Chondrocyte (in vitro differentiated cells): ENCODE results near the gene EDEM2. TPM values are rescaled to one million over a fixed set of nuclear protein-coding genes. Genes with fewer than 3 reads are reported as not detected.
A peak's percentile ranks its signal among the peaks of the same experiment; 100 is the strongest.
"Not testable (repeated sequence)": the region's sequence is repeated elsewhere in the genome, so short reads cannot be mapped to it uniquely, and the experiment has no call there.

Experiments used
- DNase-seq: peaks from one replicate; pipeline ENCODE4 v3.0.0; 2021; ENCODE audit warnings: mixed read lengths, low spot score
- H3K27ac Mint-ChIP-seq: one replicate; pipeline ENCODE4 v1.8.0; 2021; ENCODE audit warnings: mild to moderate bottlenecking, moderate library complexity, mixed read lengths; ENCODE audit not compliant: unreplicated experiment
- H3K27me3 Mint-ChIP-seq: 2 replicates; pipeline ENCODE4 v1.8.0; 2021; ENCODE audit warnings: low read depth, mixed read lengths
- H3K36me3 Mint-ChIP-seq: 2 replicates; pipeline ENCODE4 v1.8.0; 2021; ENCODE audit warnings: low read depth, mixed read lengths
- H3K4me1 Mint-ChIP-seq: 2 replicates; pipeline ENCODE4 v1.8.0; 2021; ENCODE audit warnings: low read depth, mild to moderate bottlenecking, mixed read lengths
- H3K4me3 Mint-ChIP-seq: one replicate; pipeline ENCODE4 v1.8.0; 2021; ENCODE audit warnings: mild to moderate bottlenecking, moderate library complexity, mixed read lengths; ENCODE audit not compliant: unreplicated experiment
- H3K9me3 Mint-ChIP-seq: 2 replicates; pipeline ENCODE4 v1.8.0; 2021; ENCODE audit warnings: low read depth, mixed read lengths
- long read RNA-seq: library from polyadenylated mRNA; stranded (forward); transcript quantifications from one replicate; pipeline ENCODE4 v2.0.0, GENCODE V29; 2021
- total RNA-seq: library from RNA; stranded (reverse); gene quantifications from 3 replicates; pipeline ENCODE4 v1.2.1, GENCODE V29; 2021
- TF ChIP-seq, protein P1 (sequence below): fragments of 200-600 bp; sonication (generic); IDR thresholded peaks from 2 replicates; pipeline ENCODE4 v1.5.0; 2021; ENCODE audit warnings: antibody characterized with exemption, mild to moderate bottlenecking, moderate library complexity

The EDEM2 gene
- 21.0 to 25.5 TPM (median 22.4 TPM) in 3 replicates for total RNA-seq
- long read RNA-seq, transcript EDEM2-202 (11 exons, 1,919 nt), result major isoform, 48 of 82 reads
- long read RNA-seq, partial matches to known transcripts, result 2 of 82 reads
- long read RNA-seq, other reads (novel, unspliced or antisense), result 31 of 82 reads

DNA sequence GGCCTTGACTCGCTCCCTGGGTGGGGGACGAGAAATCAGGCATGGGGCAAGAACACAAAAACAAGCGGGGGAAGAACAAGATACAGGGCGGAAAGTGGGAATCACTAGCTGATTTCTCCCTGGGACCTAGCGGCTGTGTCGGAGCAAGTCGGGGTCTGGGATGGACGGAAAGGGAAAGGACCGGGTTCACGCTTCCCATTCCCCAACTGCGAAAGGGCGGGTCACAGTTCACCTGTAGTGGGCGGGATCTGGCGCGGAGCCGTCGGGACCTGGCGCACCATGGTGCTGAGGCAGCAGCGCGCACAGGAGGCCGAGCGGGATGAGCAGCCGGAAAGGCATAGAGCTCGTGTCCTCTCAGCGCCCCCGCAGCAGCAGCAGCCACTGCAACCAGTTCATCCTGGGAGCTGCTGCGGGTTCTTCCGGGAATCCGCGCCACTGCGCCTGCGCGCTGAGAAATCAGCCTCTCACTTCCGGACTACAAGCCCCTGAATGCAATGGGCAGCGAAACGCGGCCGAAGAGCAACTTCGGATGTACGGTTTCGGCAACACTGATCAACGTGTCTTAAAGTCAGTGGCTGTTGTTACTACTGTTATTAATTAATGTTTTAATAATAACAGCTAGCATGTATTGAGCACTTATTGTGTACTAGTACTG, at the start of gene EDEM2:
TSS of gene EDEM2 (minus strand) at position 417 of the 655 bp plus-strand sequence. CDS start at position 339, 78 bp downstream.
- TF ChIP-seq, protein P1, sequence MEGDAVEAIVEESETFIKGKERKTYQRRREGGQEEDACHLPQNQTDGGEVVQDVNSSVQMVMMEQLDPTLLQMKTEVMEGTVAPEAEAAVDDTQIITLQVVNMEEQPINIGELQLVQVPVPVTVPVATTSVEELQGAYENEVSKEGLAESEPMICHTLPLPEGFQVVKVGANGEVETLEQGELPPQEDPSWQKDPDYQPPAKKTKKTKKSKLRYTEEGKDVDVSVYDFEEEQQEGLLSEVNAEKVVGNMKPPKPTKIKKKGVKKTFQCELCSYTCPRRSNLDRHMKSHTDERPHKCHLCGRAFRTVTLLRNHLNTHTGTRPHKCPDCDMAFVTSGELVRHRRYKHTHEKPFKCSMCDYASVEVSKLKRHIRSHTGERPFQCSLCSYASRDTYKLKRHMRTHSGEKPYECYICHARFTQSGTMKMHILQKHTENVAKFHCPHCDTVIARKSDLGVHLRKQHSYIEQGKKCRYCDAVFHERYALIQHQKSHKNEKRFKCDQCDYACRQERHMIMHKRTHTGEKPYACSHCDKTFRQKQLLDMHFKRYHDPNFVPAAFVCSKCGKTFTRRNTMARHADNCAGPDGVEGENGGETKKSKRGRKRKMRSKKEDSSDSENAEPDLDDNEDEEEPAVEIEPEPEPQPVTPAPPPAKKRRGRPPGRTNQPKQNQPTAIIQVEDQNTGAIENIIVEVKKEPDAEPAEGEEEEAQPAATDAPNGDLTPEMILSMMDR, result peak; percentile 40
- Mint-ChIP-seq H3K4me3 (peak within 1 kb of the TSS; percentile 96), H3K36me3 (peaks cover 1% of the 10 kb centered on the region), H3K9me3 (no peaks in the 10 kb centered on the region), H3K27me3 (peaks cover 1% of the 10 kb centered on the region), H3K27ac (peak within 1 kb of the TSS; percentile 96), H3K4me1 (peaks cover 27% of the 10 kb centered on the region)
- peak; percentile 97 for DNase-seq

DNA sequence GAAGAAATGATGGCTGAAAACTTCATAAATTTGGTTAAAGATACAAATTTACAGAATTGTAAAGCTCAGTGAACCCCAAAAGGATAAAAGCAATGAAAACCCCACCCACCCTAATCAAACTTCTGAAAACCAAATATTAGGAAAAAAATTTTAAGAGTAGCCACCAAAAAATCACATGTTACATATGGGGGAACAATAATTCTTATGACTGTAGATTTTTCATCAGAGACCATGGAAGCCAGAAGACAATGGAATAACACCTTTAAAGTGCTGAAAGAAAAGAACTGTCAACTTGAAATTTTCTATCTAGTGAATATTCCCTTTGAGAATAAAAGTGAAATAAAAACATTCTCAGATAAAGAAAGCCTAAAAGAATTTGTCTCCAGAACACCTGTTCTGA, 49.2 kb upstream of the EDEM2 start:
- DNase-seq, result no peak
- peaks cover 31% of the 10 kb centered on the region for H3K36me3 Mint-ChIP-seq

GRCh38 chr20:35193031-35193791, 46.1 kb upstream of the EDEM2 start:
- H3K4me3 Mint-ChIP-seq, H3K27me3 Mint-ChIP-seq, H3K4me1 Mint-ChIP-seq, DNase-seq, H3K27ac Mint-ChIP-seq: not testable (repeated sequence)
- peaks cover 26% of the 10 kb centered on the region for H3K9me3 Mint-ChIP-seq
- peaks cover 26% of the 10 kb centered on the region for H3K36me3 Mint-ChIP-seq

More for the DNA sequence above, 49.2 kb upstream of the EDEM2 start:
- Mint-ChIP-seq H3K9me3 (peaks cover 42% of the 10 kb centered on the region), H3K27me3 (no peaks in the 10 kb centered on the region), H3K27ac (no peak overlapping the region), H3K4me1 (no peaks in the 10 kb centered on the region), H3K4me3 (no peak overlapping the region)
- TF ChIP-seq, protein P1, result no peak

- no peak overlapping the region for H3K4me3 Mint-ChIP-seq
- peaks cover 6% of the 10 kb centered on the region for H3K27me3 Mint-ChIP-seq
- no peaks in the 10 kb centered on the region for H3K4me1 Mint-ChIP-seq
- peaks cover 24% of the 10 kb centered on the region for H3K36me3 Mint-ChIP-seq
- DNase-seq, result no peak
- H3K9me3 Mint-ChIP-seq, result peaks cover 22% of the 10 kb centered on the region
- TF ChIP-seq, protein P1, result no peak
- no peak overlapping the region for H3K27ac Mint-ChIP-seq
Observed at GRCh38 chr20:35192118-35192872, 45.2 kb upstream of the EDEM2 start.

GRCh38 chr20:35191419-35192117, 44.4 kb upstream of the EDEM2 start:
- no peaks in the 10 kb centered on the region for H3K4me1 Mint-ChIP-seq
- no peak for DNase-seq
- no peak overlapping the region for H3K4me3 Mint-ChIP-seq
- H3K36me3 Mint-ChIP-seq, result peaks cover 16% of the 10 kb centered on the region
- no peak overlapping the region for H3K27ac Mint-ChIP-seq
- peaks cover 8% of the 10 kb centered on the region for H3K27me3 Mint-ChIP-seq
- TF ChIP-seq, protein P1, result no peak
- H3K9me3 Mint-ChIP-seq, result peaks cover 15% of the 10 kb centered on the region
